ENCODE measurements around the gene LIN9. TPM values are rescaled to one million over a fixed set of nuclear protein-coding genes. Genes with fewer than 3 reads are reported as not detected.
A peak's percentile ranks its signal among the peaks of the same experiment; 100 is the strongest.

The LIN9 gene
- total and polyA plus RNA-seq, 2 donors (not counting 3 experiments of a cell fraction or from before 2014, with no cell fraction given) = 2.5 to 7.6 TPM

DNA sequence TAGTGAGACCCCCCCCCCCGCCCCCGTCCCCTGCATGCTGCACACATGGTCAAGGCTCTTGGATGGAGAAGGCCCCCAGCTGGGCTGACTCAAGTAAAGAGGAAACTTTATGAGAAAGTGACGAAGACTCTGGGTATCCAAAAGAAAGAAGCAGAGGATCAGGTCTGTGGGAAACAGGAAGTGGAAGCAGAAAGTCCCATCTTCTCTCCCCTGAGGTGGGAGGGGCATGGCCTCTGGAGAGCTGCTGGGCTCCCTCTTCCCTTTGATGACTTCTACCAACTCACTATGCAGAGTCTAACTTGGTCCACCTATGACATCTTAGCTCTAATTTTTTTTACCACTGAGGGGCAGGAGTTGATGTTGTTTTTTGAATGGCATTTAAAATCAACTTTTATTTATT, 42.7 kb upstream of the LIN9 start:
- Histone ChIP-seq H3K9me1 (replicated peaks; ENCODE audit: control insufficient read depth, extremely low read depth, insufficient read depth, low read length) (no peaks in the 10 kb centered on the region), H3K79me2 (ENCODE audit: control insufficient read depth, insufficient read depth, low read length) (no peaks in the 10 kb centered on the region), H3K9me3 (replicated peaks; ENCODE audit: control insufficient read depth, insufficient read depth, low read length) (no peaks in the 10 kb centered on the region), H3K36me3 (ENCODE audit: control insufficient read depth in 2 of 2, extremely low read depth in 1 of 2, insufficient read depth in 2 of 2, low read length in 2 of 2) (no peaks in the 10 kb centered on the region), H3K27me3 (ENCODE audit: control insufficient read depth in 2 of 2, insufficient read depth in 2 of 2, low read length in 2 of 2) (no peaks in the 10 kb centered on the region), H4K20me1 (replicated peaks; ENCODE audit: control insufficient read depth, extremely low read depth, insufficient read depth, low read length) (no peaks in the 10 kb centered on the region), H3K4me2 (ENCODE audit: insufficient read depth, low read length) (no peak overlapping the region), H3K9ac (replicated peaks; ENCODE audit: extremely low read depth, insufficient read depth, low read length) (no peak overlapping the region), H3K27ac (ENCODE audit: insufficient read depth, low read depth, low read length) (no peak overlapping the region), H2AFZ (ENCODE audit: low read depth, low read length) (no peak overlapping the region), H3K4me1 (ENCODE audit: control insufficient read depth, extremely low read depth, insufficient read depth, low read length) (no peaks in the 10 kb centered on the region), H3K4me3 (replicated peaks in 1 of 3; ENCODE audit: insufficient read depth in 1 of 3, low read depth in 1 of 3, low read length in 3 of 3) (no peak overlapping the region)
- intact Hi-C loops (cut with micrococcal nuclease) (no loop called here), dilution Hi-C loops (cut with MboI; ENCODE audit: extremely low pct_ligation_motif_present, low sequenced_read_pairs) (no loop called here)
- ChIA-PET CTCF (no interaction called here), POLR2A (no interaction called here)
- no peak for DNase-seq (ENCODE audit: low read depth, low spot score)
- TF ChIP-seq FOS (IDR thresholded peaks at IDR 0.05; ENCODE audit: borderline replicate concordance, insufficient read depth, low read length) (no peak), POLR2AphosphoS5 (IDR thresholded peaks at IDR 0.05; ENCODE audit: insufficient read depth, low read depth, low read length) (no peak), POLR2A (IDR thresholded peaks at IDR 0.05; ENCODE audit: low read depth, low read length) (no peak)
- no TSS peak for BruUV-seq (replicated peaks)
- FAIRE-seq = no peak

DNA sequence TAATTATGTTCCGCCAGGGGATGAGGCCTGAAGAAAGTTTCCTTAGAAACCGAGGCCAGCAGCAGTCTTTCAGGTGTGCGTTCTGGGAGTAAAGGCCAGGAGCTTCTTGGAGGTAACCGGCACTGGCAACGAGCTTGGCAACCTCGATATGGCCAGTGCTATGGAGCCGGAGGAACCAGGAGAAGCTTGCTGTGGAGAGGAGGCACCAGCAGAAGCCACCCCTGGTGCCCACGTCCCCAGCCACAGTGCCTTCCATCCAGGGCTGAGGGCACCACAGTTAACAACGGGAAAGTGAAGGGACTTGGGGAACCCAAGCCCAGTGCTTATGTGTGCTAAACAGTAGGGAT, 41.5 kb upstream of the LIN9 start:
- no peaks in the 10 kb centered on the region for H3K4me1 ChIP-seq (ENCODE audit: control insufficient read depth, extremely low read depth, insufficient read depth, low read length)
- ChIA-PET CTCF (no interaction called here), POLR2A (no interaction called here)
- DNase-seq (ENCODE audit: low read depth, low spot score) (no peak), FAIRE-seq (peak; percentile 8)
- TF ChIP-seq FOS (IDR thresholded peaks at IDR 0.05; ENCODE audit: borderline replicate concordance, insufficient read depth, low read length) (no peak), MYC (IDR thresholded peaks at IDR 0.05; ENCODE audit: low read depth, low read length) (no peak), EZH2 (IDR thresholded peaks at IDR 0.05; ENCODE audit: borderline replicate concordance, low read depth, low read length, severe bottlenecking) (no peak), JUN (IDR thresholded peaks at IDR 0.05; ENCODE audit: borderline replicate concordance, insufficient read depth, insufficient read length, low read depth) (no peak), POLR2AphosphoS5 (IDR thresholded peaks at IDR 0.05; ENCODE audit: insufficient read depth, low read depth, low read length) (no peak), POLR2A (IDR thresholded peaks at IDR 0.05; ENCODE audit: low read depth, low read length) (no peak), GATA2 (IDR thresholded peaks at IDR 0.05; ENCODE audit: insufficient read depth, insufficient read length, low read depth, low read length) (no peak)
- TF ChIP-seq, protein P1, sequence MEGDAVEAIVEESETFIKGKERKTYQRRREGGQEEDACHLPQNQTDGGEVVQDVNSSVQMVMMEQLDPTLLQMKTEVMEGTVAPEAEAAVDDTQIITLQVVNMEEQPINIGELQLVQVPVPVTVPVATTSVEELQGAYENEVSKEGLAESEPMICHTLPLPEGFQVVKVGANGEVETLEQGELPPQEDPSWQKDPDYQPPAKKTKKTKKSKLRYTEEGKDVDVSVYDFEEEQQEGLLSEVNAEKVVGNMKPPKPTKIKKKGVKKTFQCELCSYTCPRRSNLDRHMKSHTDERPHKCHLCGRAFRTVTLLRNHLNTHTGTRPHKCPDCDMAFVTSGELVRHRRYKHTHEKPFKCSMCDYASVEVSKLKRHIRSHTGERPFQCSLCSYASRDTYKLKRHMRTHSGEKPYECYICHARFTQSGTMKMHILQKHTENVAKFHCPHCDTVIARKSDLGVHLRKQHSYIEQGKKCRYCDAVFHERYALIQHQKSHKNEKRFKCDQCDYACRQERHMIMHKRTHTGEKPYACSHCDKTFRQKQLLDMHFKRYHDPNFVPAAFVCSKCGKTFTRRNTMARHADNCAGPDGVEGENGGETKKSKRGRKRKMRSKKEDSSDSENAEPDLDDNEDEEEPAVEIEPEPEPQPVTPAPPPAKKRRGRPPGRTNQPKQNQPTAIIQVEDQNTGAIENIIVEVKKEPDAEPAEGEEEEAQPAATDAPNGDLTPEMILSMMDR (IDR thresholded peaks at IDR 0.05; ENCODE audit: extremely low read depth in 1 of 2, insufficient read depth in 1 of 2, low read depth in 1 of 2, low read length in 2 of 2) = no peak
- TF ChIP-seq, protein P2, sequence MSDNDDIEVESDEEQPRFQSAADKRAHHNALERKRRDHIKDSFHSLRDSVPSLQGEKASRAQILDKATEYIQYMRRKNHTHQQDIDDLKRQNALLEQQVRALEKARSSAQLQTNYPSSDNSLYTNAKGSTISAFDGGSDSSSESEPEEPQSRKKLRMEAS (IDR thresholded peaks at IDR 0.05; ENCODE audit: insufficient read depth, insufficient read length) = no peak
- no TSS peak for BruUV-seq (replicated peaks)
- H3K9me3 ChIP-seq (replicated peaks; ENCODE audit: control insufficient read depth, insufficient read depth, low read length) = no peaks in the 10 kb centered on the region
- H3K27me3 ChIP-seq (ENCODE audit: control insufficient read depth in 2 of 2, insufficient read depth in 2 of 2, low read length in 2 of 2) = no peaks in the 10 kb centered on the region
- peak overlapping the region; percentile 33 for H2AFZ ChIP-seq (ENCODE audit: low read depth, low read length)
- no peaks in the 10 kb centered on the region for H3K79me2 ChIP-seq (ENCODE audit: control insufficient read depth, insufficient read depth, low read length)
- no peak overlapping the region for H3K27ac ChIP-seq (ENCODE audit: insufficient read depth, low read depth, low read length)
- no peaks in the 10 kb centered on the region for H3K36me3 ChIP-seq (ENCODE audit: control insufficient read depth in 2 of 2, extremely low read depth in 1 of 2, insufficient read depth in 2 of 2, low read length in 2 of 2)
- no peak overlapping the region for H3K4me3 ChIP-seq (replicated peaks in 1 of 3; ENCODE audit: insufficient read depth in 1 of 3, low read depth in 1 of 3, low read length in 3 of 3)
- dilution Hi-C loops (cut with MboI; ENCODE audit: extremely low pct_ligation_motif_present, low sequenced_read_pairs) (no loop called here), intact Hi-C loops (cut with micrococcal nuclease) (no loop called here)
- no peaks in the 10 kb centered on the region for H3K9me1 ChIP-seq (replicated peaks; ENCODE audit: control insufficient read depth, extremely low read depth, insufficient read depth, low read length)
- no peak overlapping the region for H3K4me2 ChIP-seq (ENCODE audit: insufficient read depth, low read length)
- no peaks in the 10 kb centered on the region for H4K20me1 ChIP-seq (replicated peaks; ENCODE audit: control insufficient read depth, extremely low read depth, insufficient read depth, low read length)
- no peak overlapping the region for H3K9ac ChIP-seq (replicated peaks; ENCODE audit: extremely low read depth, insufficient read depth, low read length)

All from endothelial cell of umbilical vein (primary cell).